Measurements from ENCODE around the gene CYB5R3.

The CYB5R3 gene

DNA sequence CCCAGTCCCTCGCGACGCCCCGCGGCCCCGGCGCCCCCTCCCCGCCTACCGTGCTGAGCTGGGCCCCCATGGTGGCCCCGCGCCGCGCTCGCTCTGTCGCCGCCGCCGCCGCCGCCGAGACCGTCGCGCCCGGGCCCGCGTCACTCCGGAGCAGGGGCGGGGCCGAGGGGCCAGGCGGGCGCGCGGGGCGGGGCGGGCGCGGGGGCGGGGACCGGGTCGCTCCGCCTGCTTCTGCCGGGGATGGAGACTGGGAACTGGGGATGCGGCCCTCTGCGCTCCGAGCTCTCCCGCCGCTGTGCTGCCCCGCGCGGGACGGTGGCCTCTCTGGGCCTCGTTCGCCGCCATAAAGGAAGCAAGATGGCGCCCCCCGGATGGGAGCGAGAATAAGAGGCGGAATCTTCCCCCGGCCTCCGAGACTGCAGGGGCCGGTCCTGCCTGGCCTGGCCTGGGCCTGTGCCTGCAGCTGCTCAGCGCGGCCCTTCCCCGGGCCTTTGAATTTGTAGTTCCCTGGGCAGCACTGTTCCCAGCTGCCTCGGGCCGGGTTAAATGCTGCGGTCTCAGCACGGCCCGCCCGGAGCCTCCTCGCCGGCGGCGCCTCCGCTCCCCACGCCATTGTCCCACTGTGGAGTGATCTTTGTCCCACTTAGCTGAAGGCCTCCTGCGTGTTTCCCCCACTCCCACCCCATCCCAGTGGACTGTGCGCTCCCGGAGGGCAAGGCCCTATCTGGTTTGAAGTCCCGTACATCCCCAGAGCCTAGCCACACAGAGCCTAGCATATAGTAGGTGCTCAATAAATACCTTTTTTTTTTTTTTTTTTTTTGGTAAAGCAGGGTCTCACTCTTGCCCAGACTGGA lies at the start of gene CYB5R3:
TSS of gene CYB5R3 (minus strand) at position 147 of the 854 bp plus-strand sequence. CDS start at position 70, 77 bp downstream.
- peak; percentile 78 for DNase-seq

DNA sequence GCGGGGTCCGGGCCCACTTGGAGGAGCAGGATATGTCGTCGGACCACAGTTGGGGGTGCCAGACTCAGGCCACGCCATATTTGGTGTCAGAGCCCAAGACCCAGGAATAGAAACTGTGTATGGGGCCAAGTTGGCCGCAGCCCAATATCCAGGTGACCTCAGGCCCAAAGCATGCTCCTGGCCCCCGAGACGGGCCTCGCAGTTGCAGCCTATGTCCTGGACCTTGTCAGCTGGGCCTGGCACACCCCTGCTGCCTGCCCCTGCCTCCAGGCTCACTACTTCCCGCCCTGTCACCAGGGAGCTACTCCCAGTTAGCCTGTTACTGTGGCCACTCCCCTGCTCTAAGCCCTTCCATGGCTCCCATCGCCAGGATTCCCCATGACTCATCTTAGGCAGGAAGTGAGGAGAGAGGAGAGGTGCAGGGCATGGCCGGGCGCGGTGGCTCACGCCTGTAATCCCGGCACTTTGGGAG lies 48.4 kb upstream of the CYB5R3 start:
- no peak for DNase-seq

DNA sequence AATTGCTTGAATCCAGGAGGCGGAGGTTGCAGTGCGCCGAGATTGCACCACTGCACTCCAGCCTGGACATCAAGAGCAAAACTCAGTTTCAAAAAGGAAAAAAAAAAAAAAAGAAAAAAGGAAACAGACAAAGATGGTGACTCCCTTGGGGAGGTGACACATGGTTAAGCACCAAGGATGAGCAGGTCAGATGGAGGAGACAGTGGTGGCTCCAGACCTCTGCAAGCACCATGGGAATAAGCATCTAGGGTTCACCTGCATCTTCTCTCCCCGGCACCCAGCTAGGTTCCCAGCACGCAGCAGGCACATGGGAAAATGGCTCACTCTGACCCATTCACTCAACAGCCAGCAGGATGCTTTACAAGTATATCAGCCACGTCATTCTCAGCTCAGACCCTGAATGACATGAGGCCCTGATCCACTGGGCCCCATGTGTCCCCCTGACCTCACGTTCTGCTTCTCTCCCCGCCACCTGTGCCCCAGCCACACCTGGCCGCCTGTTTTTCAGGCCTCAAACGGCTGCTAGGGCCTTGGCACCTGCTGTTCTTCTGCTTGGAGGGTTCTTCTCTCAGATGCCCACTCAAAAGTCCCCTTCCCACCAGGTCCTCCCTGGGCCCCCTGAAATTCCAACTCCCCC lies 47.3 kb upstream of the CYB5R3 start:
- no peak for DNase-seq

DNA sequence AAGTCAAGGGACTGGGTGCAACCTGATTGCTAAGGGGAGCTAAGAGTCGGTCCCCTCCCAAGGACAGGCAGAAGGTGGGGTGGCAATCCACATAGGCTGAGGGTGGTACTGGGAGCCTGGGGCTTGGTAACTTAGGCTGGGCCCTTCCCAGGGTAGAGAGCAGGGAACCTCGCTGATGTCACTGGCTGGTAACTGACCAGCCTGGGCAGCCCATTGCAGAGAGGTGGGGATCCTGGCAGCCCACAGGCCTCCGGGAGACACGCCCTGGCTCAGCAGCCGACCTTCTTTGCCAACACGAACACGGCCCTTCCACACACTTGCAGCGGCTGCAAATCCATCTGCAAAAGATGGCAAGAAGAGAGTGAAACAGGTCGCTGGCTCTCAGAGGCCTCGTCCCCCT lies 46.1 kb upstream of the CYB5R3 start:
- no peak for DNase-seq

DNA sequence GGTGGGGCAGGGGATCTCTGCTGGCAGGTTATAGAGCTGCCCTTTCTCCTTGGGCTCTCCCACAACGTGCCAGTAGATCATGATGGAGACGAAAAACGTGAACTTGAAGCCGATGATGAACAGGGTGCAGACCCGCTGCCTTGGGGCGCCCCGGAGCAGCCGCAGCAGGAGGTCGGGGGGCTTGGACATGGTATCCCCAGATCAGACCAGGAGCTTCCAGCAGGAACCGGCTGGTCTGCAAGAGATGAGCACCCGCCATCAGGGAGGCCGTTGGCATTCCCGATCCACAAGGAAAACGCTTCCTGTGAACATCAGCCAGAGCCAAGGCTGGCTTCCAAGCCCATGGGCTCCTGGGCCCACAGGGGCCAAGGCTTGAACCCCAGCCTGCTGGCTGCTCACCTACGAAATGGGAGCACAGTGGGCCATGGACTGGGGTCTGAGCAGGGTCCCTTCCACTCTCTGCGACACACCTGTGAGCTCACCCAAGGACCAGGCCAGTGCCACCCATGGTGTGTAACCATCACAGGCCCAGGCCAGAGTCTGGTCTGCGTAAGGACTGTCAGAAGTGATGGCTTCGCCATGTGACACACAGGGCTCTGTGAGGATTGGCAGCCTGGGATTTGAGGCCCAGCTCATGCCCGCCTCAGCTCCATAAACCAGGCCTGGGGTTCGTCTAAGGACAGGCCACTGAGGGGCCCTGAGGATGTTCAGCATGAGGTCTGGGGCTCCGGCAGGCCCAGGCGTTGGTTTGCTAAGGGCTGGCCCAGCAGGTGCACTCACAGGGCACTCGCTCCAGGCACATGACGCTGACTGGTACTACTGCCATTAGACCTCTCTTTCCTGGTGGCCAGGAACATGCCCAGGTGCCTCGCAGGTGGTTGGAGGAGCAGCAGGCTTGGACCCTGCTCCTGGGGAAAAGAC lies 44.8 kb upstream of the CYB5R3 start:
- no peak for DNase-seq

DNA sequence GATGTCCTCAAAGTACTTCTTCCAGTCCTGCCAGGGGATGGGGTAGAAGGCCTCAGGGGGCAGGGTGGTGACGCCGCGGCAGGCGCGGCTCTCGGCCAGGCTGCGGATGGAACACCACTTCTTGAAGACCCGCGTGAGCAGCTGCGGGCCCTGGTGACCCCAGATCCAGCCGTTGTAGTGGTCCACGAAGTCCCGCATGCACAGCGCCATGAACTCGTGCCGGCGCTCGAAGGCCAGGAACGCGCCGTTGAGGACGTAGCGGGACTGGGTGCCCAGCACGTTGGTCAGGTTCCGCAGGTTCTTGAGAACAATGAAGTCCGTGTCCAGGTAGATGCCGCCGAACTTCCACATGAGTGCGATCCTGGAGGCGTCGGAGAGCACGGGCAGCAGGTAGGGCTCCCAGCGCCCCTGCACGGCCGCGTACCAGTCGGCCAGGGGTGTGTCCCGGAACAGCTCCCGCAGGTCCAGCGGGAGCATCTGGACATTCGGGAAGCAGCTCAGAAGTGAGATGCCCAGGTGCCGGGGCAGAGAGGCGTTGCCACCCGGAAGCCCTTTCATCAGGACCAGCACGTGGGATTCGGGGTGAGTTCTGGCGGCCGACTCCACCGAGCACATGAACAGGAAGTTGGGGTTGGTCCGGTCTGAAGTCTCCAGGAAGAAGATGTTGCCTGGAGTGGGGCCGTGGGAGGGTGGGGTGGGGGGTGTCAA lies 44.0 kb upstream of the CYB5R3 start:
- DNase-seq, result no peak

DNA sequence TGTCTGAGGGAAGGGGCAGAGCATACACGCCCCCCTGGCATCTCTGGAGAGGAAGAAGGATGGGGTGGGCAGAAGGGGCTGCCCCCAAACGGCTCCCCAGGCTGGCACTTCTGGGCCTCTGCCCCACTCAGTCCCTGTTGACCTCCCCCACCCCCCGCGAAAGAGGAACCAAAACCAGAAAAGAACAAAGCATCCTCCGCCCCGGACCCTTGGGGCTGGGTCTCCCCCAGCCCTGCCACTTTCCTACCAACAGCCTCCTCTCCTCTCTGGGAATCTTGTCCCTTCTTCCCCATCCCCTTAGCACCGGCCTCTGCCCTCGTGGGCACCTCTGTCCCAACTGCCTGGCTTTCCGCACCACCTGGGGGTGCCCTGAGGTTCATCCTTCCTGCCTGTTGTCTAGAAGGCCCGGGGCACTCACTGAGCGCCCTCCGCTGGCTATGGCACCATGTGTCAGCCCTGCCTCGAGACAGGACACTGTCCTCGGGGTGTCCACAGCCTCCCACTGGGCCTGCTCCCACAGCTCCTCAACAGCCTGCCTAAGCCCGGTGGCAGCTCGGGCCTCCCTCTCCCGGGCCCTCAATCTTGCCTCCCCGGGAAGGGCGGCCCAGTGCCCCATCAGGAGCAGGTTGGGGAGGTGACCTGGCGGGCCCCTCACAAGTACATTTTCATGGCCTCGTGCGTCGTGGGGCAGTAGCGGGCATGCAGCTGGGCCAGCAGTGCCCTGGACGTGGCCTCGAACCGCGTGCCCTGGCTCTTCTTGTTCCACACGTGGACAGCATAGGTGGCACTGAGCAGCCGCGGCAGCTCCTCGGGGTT lies 43.3 kb upstream of the CYB5R3 start:
- no peak for DNase-seq

DNA sequence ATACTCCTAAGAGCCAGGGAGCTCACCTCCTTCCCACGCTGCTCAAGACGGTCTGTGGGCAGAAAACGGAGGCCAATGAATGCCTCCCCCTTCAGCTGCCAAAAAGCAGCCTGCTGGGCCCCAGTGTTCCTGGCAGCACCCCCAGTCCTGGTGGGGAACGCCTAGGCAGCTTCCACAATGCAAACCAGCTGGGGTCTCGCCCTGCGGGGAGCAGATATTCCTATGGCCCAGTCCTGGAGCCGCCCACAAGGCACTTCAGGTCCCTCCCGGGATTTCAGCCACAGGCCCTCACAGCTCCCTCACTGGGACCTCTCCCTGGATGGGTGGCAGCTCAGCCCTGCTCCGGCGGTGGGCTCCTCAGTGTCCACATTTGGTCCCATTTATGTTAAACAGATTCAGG lies 42.2 kb upstream of the CYB5R3 start:
- DNase-seq, result no peak

DNA sequence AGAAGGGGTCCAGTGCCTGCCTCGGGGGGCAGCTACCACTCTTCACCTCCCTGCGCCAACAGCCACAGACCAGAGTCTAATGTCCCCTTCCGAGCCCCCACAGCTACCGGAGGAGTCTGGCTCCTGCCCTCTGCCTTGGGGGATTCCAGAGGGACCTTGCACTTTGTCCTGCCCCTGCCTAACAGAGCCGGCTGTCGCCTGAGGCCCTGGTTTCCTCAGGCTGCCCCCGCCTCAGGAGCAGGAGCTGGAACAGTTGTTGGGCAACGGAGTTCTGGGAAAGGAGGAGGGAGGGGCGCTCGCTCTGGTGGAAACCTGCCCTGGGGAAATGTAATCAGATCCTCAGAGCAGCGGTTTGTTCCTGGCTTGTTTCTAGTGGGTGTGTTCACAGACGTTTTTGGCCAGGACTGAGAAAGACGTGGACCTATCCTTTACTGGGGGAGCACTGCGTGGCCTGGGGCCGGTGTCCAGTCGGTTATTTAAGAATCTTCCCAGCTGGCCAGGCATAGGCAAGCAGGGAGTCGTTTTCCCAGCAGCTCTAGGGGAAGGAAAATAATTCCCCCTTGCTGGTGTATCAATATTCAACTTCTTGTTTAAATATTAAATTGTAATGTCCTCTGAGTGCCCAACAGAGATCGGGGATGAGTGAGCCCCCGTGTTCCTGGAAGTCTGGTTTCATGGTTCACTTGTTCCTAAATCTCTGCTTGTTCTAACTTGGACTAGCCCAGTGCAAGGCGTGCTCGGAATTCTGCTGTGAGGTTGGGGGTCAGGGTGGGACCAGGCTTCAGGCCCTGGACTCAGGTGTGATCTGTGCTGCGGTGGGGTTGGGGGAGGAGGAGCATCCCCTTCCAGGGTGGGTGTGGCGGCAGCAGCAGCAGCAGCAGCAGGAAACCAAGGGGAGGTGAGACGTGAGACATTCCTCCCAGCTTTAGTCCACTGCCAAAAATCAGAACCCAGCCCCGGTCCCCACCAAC lies 39.3 kb upstream of the CYB5R3 start:
- no peak for DNase-seq

DNA sequence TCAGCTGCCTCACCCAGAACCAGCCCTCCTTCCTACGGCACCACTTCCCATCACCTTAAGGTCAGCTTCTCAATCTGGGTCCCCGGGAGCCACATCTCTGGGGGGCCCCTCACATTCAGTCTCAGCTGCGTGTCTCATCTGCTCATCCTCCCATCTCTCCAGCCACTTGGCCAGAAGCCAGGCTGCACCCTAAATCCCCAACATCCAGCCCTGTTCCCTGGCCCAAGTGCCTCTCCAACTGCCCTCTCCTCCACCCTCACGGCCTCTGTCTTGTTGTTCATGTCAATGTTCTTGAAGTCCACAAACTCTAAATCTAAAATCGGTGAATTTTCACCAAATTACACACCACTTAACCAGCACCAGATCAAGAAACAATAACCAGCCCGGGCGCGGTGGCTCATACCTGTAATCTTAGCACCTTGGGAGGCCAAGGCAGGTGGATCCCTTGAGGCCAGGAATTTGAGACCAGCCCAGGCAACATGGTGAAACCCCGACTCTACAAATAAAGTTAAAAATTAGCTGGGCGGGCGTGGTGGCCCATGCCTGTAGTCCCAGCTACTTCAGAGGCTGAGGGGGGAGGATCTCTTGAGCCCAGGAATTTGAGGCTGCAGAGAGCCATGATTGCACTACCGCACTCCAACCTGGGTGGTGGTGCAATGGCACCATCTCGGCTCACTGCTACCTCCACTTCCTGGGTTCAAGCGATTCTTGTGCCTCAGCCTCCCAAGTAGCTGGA lies 37.7 kb upstream of the CYB5R3 start:
- DNase-seq, result no peak

DNA sequence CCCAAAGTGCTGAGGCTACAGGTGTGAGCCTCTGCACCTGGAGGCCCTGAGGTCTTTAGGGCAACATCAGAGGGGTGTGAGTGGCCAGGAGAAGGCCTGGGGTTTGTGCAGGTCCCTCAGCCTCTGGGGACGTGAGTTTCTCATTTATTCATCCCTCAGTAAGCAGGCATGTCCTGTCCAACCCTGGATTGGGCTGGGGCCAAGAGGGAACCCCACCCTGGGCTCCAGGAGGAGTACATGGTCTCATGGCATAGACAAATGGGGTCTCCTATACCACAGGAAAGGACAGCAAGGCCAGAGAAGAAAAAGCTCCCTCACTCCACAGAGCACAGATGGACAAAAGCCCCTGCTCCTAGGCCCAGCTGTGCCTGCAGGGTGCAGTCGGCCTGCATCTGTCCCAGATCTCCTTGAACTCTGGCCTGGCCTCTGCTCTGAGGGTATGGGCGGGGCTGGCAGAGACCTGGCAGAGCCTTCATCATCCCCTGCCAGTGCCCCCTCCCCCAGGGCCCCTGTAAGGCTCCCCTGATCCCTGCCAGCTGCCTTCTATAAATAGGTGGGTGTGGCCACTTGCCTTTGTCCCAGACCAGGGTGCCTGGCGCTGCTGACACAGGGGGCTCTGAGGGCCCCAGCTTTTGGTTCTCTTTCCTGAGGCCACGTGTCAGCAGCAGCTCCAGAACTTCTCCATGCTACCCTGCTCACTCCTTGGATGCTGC lies 36.9 kb upstream of the CYB5R3 start:
- no peak for DNase-seq

DNA sequence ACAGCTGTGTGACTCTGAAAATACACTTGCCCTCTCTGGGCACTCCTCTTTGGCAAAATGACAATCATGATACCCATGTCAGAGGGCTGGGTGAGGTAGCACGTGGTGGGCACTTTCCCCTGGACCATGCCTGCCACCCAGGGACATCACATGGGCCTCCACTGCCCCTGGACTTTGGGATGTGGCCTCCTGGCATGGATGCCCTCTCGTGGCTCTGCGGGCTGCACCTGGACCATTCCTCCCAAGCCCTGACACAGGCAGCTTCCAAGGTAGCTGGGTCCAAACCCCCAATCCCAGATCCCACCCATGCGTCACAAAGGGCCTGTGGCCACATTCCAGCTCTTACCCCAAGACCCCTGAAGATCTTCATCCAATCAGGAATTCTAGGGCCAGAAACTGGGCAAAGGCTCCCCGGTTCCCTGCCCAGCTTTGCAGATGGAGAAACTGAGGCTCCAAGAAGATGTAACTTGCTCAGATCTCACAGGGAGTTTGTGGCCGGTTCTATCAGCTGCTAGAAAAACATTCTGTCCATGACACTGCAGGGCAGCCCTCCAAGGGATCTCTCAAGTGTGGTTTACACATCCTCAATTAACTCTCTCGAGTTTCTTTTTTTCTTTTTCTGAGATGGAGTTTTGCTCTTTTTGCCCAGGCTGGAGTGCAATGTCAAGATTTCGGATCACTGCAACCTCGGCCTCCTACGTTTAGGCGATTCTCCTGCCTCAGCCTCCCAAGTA lies 35.4 kb upstream of the CYB5R3 start:
- DNase-seq, result no peak

DNA sequence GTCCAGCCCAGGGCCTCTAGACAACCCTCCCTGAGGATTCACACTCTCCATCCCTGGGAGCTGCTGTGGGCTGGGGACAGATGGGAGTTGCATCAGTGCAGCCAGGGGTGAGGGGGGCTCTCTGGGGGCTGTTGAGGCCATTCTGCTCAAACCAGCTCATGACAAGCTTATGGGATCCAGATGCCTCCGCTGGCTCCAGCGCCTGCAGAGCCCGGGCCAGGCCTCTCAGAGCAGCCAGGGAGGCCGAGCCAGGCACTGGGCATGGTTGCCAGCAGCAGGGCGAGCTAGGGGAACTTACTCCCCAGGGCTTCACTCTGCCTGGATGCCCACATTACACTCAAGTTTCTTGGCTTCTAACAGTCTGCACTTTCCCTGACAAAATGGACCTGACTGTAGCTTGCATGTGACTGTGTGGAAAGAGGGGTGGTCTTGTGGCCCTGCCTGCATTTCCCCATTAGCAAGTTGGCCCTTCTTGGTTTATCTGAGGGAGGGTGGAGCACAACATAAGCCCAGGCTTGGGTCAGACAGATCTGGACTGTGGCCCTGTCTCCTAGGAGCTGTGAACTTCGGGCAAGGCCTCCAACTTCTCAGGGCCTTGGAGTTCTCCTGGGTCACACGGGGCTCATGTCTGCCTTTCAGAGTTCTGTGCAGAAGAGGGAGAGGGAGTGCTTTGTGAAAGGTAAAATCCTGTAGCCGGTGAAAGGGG lies 34.5 kb upstream of the CYB5R3 start:
- DNase-seq, result no peak

DNA sequence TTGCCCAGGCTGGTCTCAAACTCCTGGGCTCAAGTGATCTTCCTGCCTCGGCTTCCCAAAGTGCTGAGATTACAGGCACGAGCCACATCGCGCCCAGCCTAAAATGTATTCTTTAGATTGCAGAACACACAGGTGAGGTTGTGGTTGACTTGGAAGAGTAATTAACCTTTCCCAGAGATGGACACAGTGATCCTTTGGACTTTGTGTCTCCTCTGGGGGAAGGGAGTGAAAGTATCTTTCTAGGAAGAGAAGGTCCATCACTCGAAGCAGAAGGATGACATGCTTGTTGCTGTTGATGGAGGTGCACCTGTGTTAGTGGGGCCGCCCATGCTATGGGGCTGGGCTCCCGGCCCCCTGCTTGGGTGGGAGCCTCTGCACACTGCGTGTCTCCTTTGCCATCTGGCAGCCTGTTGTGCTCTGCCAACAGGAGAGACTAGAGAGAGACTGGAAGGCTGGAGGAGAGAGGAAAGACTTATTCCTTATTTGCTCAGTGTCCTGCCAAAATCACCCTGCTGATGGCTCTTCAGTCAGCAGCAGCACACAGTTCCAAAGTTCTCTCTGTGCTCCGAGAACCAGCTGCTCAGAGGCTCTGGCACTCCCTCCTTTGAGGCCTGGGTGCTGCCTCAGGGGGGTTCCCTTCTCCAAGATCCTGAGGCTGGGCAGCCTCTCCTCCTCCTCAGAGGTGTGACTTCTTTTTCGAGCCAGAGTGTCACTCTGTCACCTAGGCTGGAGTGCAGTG lies 33.1 kb upstream of the CYB5R3 start:
- no peak for DNase-seq

DNA sequence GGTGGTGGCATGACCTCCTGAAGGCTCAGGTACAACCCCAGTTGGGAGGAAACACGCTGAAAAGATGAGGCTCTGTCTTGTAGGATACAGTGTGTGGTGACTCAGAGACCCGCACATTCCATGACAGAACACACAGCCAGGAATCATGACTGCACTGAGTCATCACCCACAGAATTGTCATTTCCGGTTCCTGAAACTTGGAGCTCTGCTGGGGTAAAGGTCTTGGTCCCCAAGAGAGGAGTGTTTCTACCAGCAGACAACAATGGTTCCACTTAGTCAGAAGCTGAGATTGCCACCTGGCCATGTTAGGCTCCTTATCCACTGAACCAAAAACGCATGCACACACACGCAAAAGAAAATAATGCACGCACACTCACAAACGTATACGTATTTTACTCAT lies 31.5 kb upstream of the CYB5R3 start:
- no peak for DNase-seq

DNA sequence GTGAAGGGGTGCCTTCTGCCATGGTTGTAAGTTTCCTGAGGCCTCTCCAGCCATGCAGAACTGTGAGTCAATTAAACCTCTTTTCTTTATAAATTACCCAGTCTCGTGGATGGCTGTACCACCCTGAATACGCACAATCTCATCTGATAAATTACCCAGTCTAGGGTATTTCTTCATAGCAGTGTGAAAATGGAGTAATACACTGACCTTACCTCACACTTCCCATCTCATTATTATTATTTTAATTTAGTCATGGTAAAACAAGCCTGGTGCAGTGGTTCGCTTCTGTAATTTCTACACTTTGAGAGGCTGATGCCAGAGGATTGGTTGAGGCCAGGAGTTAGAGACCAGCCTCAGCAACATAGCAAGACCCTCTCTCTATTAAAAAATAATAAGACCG lies 30.5 kb upstream of the CYB5R3 start:
- no peak for DNase-seq

DNA sequence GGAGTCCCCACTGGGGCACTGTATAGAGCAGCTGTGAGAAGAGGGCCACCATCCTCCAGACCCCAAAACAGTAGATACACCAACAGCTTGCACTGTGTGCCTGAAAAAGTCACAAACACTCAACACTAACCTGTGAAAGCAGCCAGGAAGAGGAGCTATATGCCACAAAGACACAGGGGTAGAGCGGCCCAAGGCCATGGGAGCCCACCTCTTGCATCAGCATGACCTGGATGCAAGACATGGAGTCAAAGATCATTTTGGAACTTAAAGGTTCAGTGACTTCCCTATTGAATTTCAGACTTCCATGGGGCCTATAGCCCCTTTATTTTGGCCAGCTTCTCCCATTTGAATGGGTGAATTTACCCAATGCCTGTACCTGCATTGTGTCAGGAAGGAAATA lies 29.7 kb upstream of the CYB5R3 start:
- DNase-seq, result no peak
